ENCODE results near the gene ETS1. TPM values are rescaled to one million over a fixed set of nuclear protein-coding genes. Genes with fewer than 3 reads are reported as not detected.

Gene ETS1
- total RNA-seq, 2 experiments from 2014 or later, result 203 to 466 TPM

DNA sequence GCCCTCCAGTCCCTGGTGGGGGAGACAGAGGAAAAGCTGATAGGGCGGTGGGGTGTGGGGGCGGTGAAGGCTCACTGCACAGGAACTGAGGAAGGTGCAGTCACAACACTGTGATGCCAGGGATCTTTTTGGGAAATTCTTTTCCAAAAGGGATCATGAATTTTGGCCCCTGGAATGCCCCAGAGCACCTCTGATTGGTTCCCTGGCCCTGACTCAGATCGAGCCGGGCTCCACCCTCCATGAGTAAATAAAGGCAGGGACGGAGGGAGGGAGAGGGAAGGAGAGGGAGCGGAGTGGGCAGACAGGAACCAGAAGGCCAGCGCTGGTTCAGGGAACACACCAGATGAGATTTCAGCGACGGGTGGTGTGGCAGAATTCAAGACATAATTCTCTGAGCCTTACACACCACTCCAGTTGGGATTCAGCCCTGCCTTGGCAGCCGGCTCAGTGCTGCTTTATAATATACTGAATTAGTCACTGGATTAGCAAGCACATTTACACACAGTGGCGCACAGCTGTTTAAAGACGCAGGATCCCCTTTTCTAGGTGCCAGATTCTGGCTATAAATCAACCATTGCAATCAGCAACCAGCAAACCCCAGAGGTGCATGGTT, 80.3 kb downstream of the ETS1 start:
- Histone ChIP-seq H3K4me1 (ENCODE audit: insufficient read depth, low read length, poor library complexity, severe bottlenecking) (peaks cover 94% of the 10 kb centered on the region), H3K27ac (ENCODE audit: low read depth, low read length, poor library complexity, severe bottlenecking) (no peak overlapping the region), H3K9me2 (ENCODE audit: insufficient read depth, low read length) (no peaks in the 10 kb centered on the region), H3K4me3 (ENCODE audit: low read depth, low read length, poor library complexity, severe bottlenecking) (no peak overlapping the region), H3K4me2 (ENCODE audit: low read length) (no peak overlapping the region), H3K9me3 (ENCODE audit: low read length) (no peaks in the 10 kb centered on the region), H4K20me1 (ENCODE audit: insufficient read depth, low read length) (peaks cover 68% of the 10 kb centered on the region), H3K79me2 (ENCODE audit: insufficient read depth, low read depth, low read length) (peaks cover 100% of the 10 kb centered on the region), H2AFZ (ENCODE audit: low read length) (no peak overlapping the region), H3K36me3 (ENCODE audit: insufficient read depth, low read length) (peaks cover 100% of the 10 kb centered on the region)
- ChIA-PET CTCF (ENCODE audit: unreplicated experiment) (no interaction called here), POLR2A (interaction anchor here (1.5 to 6.2 kb wide), 2 partner anchors 12 to 33 kb away, joined by 3 to 42 read pairs; no protein-coding TSS in a partner anchor)
- no peak for DNase-seq (ENCODE audit: low spot score)
- TF ChIP-seq, protein P1, sequence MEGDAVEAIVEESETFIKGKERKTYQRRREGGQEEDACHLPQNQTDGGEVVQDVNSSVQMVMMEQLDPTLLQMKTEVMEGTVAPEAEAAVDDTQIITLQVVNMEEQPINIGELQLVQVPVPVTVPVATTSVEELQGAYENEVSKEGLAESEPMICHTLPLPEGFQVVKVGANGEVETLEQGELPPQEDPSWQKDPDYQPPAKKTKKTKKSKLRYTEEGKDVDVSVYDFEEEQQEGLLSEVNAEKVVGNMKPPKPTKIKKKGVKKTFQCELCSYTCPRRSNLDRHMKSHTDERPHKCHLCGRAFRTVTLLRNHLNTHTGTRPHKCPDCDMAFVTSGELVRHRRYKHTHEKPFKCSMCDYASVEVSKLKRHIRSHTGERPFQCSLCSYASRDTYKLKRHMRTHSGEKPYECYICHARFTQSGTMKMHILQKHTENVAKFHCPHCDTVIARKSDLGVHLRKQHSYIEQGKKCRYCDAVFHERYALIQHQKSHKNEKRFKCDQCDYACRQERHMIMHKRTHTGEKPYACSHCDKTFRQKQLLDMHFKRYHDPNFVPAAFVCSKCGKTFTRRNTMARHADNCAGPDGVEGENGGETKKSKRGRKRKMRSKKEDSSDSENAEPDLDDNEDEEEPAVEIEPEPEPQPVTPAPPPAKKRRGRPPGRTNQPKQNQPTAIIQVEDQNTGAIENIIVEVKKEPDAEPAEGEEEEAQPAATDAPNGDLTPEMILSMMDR (conservative IDR thresholded peaks at IDR 0.05; ENCODE audit: low read length), result no peak
- TF ChIP-seq EZH2phosphoT487 (IDR thresholded peaks at IDR 0.05; ENCODE audit: borderline replicate concordance, low read depth, low read length), result no peak
- intact Hi-C loops (cut with micrococcal nuclease; ENCODE audit: unreplicated experiment), result no loop called here
- no TSS peak for BruUV-seq (replicated peaks)

- no peaks in the 10 kb centered on the region for H3K9me2 ChIP-seq (ENCODE audit: insufficient read depth, low read length)
- TF ChIP-seq EZH2phosphoT487 (IDR thresholded peaks at IDR 0.05; ENCODE audit: borderline replicate concordance, low read depth, low read length), result no peak
- TF ChIP-seq, protein P1 (conservative IDR thresholded peaks at IDR 0.05; ENCODE audit: low read length), result no peak
- BruUV-seq (replicated peaks), result no TSS peak
- H3K4me1 ChIP-seq (ENCODE audit: insufficient read depth, low read length, poor library complexity, severe bottlenecking), result peaks cover 94% of the 10 kb centered on the region
- intact Hi-C loops (cut with micrococcal nuclease; ENCODE audit: unreplicated experiment), result no loop called here
- DNase-seq (ENCODE audit: low spot score), result no peak
- no peaks in the 10 kb centered on the region for H3K9me3 ChIP-seq (ENCODE audit: low read length)
- peaks cover 100% of the 10 kb centered on the region for H3K36me3 ChIP-seq (ENCODE audit: insufficient read depth, low read length)
- peaks cover 100% of the 10 kb centered on the region for H3K79me2 ChIP-seq (ENCODE audit: insufficient read depth, low read depth, low read length)
- H3K27ac ChIP-seq (ENCODE audit: low read depth, low read length, poor library complexity, severe bottlenecking), result no peak overlapping the region
- POLR2A ChIA-PET, result interaction anchor here (0.9 to 6.2 kb wide), 7 partner anchors 13 to 51 kb away, joined by 3 to 42 read pairs (median 3); no protein-coding TSS in a partner anchor
- CTCF ChIA-PET (ENCODE audit: unreplicated experiment), result no interaction called here
- no peak overlapping the region for H3K4me2 ChIP-seq (ENCODE audit: low read length)
- peaks cover 69% of the 10 kb centered on the region for H4K20me1 ChIP-seq (ENCODE audit: insufficient read depth, low read length)
- no peak overlapping the region for H2AFZ ChIP-seq (ENCODE audit: low read length)
- no peak overlapping the region for H3K4me3 ChIP-seq (ENCODE audit: low read depth, low read length, poor library complexity, severe bottlenecking)
Measured at GRCh38 chr11:128506356-128506755, 81.0 kb downstream of the ETS1 start.

GRCh38 chr11:128505449-128506065, 81.8 kb downstream of the ETS1 start:
- DNase-seq (ENCODE audit: low spot score), result no peak
- peaks cover 94% of the 10 kb centered on the region for H3K4me1 ChIP-seq (ENCODE audit: insufficient read depth, low read length, poor library complexity, severe bottlenecking)
- peaks cover 69% of the 10 kb centered on the region for H4K20me1 ChIP-seq (ENCODE audit: insufficient read depth, low read length)
- H3K4me3 ChIP-seq (ENCODE audit: low read depth, low read length, poor library complexity, severe bottlenecking), result no peak overlapping the region
- no peak overlapping the region for H3K4me2 ChIP-seq (ENCODE audit: low read length)
- intact Hi-C loops (cut with micrococcal nuclease; ENCODE audit: unreplicated experiment), result no loop called here
- H3K27ac ChIP-seq (ENCODE audit: low read depth, low read length, poor library complexity, severe bottlenecking), result no peak overlapping the region
- no TSS peak for BruUV-seq (replicated peaks)
- peaks cover 100% of the 10 kb centered on the region for H3K79me2 ChIP-seq (ENCODE audit: insufficient read depth, low read depth, low read length)
- no peaks in the 10 kb centered on the region for H3K9me2 ChIP-seq (ENCODE audit: insufficient read depth, low read length)
- peaks cover 100% of the 10 kb centered on the region for H3K36me3 ChIP-seq (ENCODE audit: insufficient read depth, low read length)
- TF ChIP-seq, protein P1 (conservative IDR thresholded peaks at IDR 0.05; ENCODE audit: low read length), result no peak
- TF ChIP-seq EZH2phosphoT487 (IDR thresholded peaks at IDR 0.05; ENCODE audit: borderline replicate concordance, low read depth, low read length), result no peak
- POLR2A ChIA-PET, result interaction anchor here (0.9 to 6.2 kb wide), 9 partner anchors 13 to 52 kb away, joined by 3 to 42 read pairs (median 3); no protein-coding TSS in a partner anchor
- H3K9me3 ChIP-seq (ENCODE audit: low read length), result no peaks in the 10 kb centered on the region
- CTCF ChIA-PET (ENCODE audit: unreplicated experiment), result interaction anchor here (0.6 kb wide), 1 partner anchor 22 kb away, joined by 3 read pairs; no protein-coding TSS in a partner anchor
- no peak overlapping the region for H2AFZ ChIP-seq (ENCODE audit: low read length)
